A673 (cell line): ENCODE data around the gene CHTF8.

ENCODE experiments used
- EZH2 ChIP-seq: fragments of 200-600 bp; sonication (generic); IDR thresholded peaks from 2 replicates; pipeline ENCODE4 v1.6.1; 2017; ENCODE audit warnings: borderline replicate concordance, low read depth, mild to moderate bottlenecking, mixed read lengths, antibody characterized with exemption, low read length; ENCODE audit not compliant: poor library complexity, severe bottlenecking
- TF ChIP-seq, protein P1 (sequence below): fragments of 300-800, 200-600 bp; sonication (generic); conservative IDR thresholded peaks from 2 replicates; pipeline ENCODE4 v1.5.1; 2017; ENCODE audit warnings: low read depth, mild to moderate bottlenecking, antibody characterized with exemption, low read length, moderate library complexity, mixed read lengths

DNA sequence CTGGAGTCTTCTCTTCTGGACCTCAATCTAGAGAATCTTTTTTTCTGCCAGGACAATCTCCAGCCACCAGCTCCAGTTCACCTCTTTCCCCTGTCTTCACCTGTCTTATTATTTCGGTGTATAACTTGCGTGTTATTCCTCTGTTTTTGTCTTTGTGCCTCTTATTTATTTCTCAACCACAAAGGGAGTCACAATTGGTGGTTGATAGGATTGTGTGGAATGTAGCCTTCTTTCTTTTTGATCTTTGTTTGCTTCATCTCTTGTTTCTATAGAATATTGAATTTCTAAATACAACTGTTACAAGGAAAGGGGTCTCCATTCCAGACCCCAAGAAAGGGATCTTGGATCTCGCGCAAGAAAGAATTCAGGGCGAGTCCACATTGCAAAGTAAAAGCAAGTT is 62.9 kb downstream of the CHTF8 start:
- TF ChIP-seq, protein P1, sequence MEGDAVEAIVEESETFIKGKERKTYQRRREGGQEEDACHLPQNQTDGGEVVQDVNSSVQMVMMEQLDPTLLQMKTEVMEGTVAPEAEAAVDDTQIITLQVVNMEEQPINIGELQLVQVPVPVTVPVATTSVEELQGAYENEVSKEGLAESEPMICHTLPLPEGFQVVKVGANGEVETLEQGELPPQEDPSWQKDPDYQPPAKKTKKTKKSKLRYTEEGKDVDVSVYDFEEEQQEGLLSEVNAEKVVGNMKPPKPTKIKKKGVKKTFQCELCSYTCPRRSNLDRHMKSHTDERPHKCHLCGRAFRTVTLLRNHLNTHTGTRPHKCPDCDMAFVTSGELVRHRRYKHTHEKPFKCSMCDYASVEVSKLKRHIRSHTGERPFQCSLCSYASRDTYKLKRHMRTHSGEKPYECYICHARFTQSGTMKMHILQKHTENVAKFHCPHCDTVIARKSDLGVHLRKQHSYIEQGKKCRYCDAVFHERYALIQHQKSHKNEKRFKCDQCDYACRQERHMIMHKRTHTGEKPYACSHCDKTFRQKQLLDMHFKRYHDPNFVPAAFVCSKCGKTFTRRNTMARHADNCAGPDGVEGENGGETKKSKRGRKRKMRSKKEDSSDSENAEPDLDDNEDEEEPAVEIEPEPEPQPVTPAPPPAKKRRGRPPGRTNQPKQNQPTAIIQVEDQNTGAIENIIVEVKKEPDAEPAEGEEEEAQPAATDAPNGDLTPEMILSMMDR: no peak
- no peak for TF ChIP-seq EZH2
